GM23338 (cell line): ENCODE data around the gene SLC38A10. TPM values are rescaled to one million over a fixed set of nuclear protein-coding genes. Genes with fewer than 3 reads are reported as not detected.

Experiments used
- ATAC-seq: fragments of 200-7000 bp; cut with Tn5 transposase; 3 replicates; pipeline ENCODE4 v1.9.1; 2020
- DNase-seq: peaks from one replicate; pipeline ENCODE4 v3.0.0-alpha.2; 2015; ENCODE audit warnings: low spot score
- H2AFZ ChIP-seq: fragments of 200-600 bp; sonication (generic); 2 replicates; pipeline ENCODE4 v1.8.0; 2016; ENCODE audit warnings: antibody characterized with exemption, mild to moderate bottlenecking, moderate library complexity
- H3F3A ChIP-seq: fragments of 200-600 bp; sonication (generic); replicated peaks from 2 replicates; pipeline ENCODE4 v1.8.0; 2017; ENCODE audit warnings: antibody characterized with exemption, mixed run types, low read depth
- H3K27ac ChIP-seq: fragments of 200-600 bp; sonication (generic); 2 replicates; pipeline ENCODE4 v1.6.1; 2016; ENCODE audit warnings: low read depth
- H3K27me3 ChIP-seq: fragments of 200-600 bp; sonication (generic); 2 replicates; pipeline ENCODE4 v1.8.0; 2016; ENCODE audit warnings: mild to moderate bottlenecking, mixed run types, moderate library complexity; ENCODE audit not compliant: insufficient read depth
- H3K36me3 ChIP-seq: fragments of 200-600 bp; sonication (generic); 2 replicates; pipeline ENCODE4 v1.8.0; 2016; ENCODE audit warnings: mild to moderate bottlenecking; ENCODE audit not compliant: insufficient read depth
- H3K4me1 ChIP-seq: fragments of 200-600 bp; sonication (generic); 2 replicates; pipeline ENCODE4 v1.8.0; 2016; ENCODE audit warnings: mild to moderate bottlenecking, moderate library complexity; ENCODE audit not compliant: insufficient read depth
- H3K4me2 ChIP-seq: fragments of 200-600 bp; sonication (generic); 2 replicates; pipeline ENCODE4 v1.7.1; 2017; ENCODE audit warnings: mixed run types
- H3K4me3 ChIP-seq: fragments of 200-600 bp; sonication (generic); 2 replicates; pipeline ENCODE4 v1.6.1; 2016; ENCODE audit warnings: mixed run types
- H3K79me2 ChIP-seq: fragments of 200-600 bp; sonication (generic); replicated peaks from 2 replicates; pipeline ENCODE4 v1.8.0; 2017; ENCODE audit warnings: mild to moderate bottlenecking; ENCODE audit not compliant: insufficient read depth
- H3K9me2 ChIP-seq: fragments of 200-600 bp; sonication (generic); 2 replicates; pipeline ENCODE4 v1.8.0; 2017; ENCODE audit not compliant: insufficient read depth
- H4K20me1 ChIP-seq: fragments of 200-600 bp; sonication (generic); replicated peaks from 2 replicates; pipeline ENCODE4 v1.8.0; 2017; ENCODE audit warnings: mild to moderate bottlenecking; ENCODE audit not compliant: insufficient read depth
- H3K27ac Mint-ChIP-seq: 2 replicates; pipeline ENCODE4 v1.8.0; 2020; ENCODE audit warnings: inconsistent platforms, mild to moderate bottlenecking, moderate library complexity, mixed read lengths
- H3K27me3 Mint-ChIP-seq: 3 replicates; pipeline ENCODE4 v1.8.0; 2022; ENCODE audit warnings: low read depth, mild to moderate bottlenecking, moderate library complexity, mixed read lengths, inconsistent platforms; ENCODE audit not compliant: insufficient read depth, poor library complexity
- H3K36me3 Mint-ChIP-seq: 3 replicates; pipeline ENCODE4 v1.8.0; 2021; ENCODE audit warnings: low read depth, mild to moderate bottlenecking, inconsistent platforms, moderate library complexity, mixed read lengths
- H3K4me1 Mint-ChIP-seq: 3 replicates; pipeline ENCODE4 v1.8.0; 2020; ENCODE audit warnings: mild to moderate bottlenecking, inconsistent platforms, mixed read lengths
- H3K4me3 Mint-ChIP-seq: 3 replicates; pipeline ENCODE4 v1.8.0; 2021; ENCODE audit warnings: moderate library complexity, mild to moderate bottlenecking, inconsistent platforms, mixed read lengths
- H3K9me3 Mint-ChIP-seq: 3 replicates; pipeline ENCODE4 v1.8.0; 2020; ENCODE audit warnings: moderate library complexity, mild to moderate bottlenecking, inconsistent platforms, mixed read lengths
- CREB1 ChIP-seq: fragments of 250-450 bp; sonication (Bioruptor Pico); IDR thresholded peaks from 2 replicates; pipeline ENCODE4 v1.5.0; 2020; ENCODE audit warnings: low read depth, mild to moderate bottlenecking, moderate library complexity
- EZH2 ChIP-seq: fragments of 200-600 bp; sonication (generic); IDR thresholded peaks from one replicate; pipeline ENCODE4 v1.8.0; 2017; ENCODE audit warnings: antibody characterized with exemption, mild to moderate bottlenecking, low read depth; ENCODE audit not compliant: unreplicated experiment
- EZH2phosphoT487 ChIP-seq: fragments of 200-600 bp; sonication (generic); IDR thresholded peaks from one replicate; pipeline ENCODE4 v1.8.1; 2018; ENCODE audit warnings: antibody characterized with exemption; ENCODE audit not compliant: unreplicated experiment
- NANOG ChIP-seq: IDR thresholded peaks from 2 replicates; pipeline ENCODE4 v1.6.1; 2016; ENCODE audit warnings: antibody characterized with exemption, borderline replicate concordance
- STAT1 ChIP-seq: IDR thresholded peaks from one replicate; pipeline ENCODE4 v1.6.1; 2016; ENCODE audit warnings: antibody characterized with exemption; ENCODE audit not compliant: unreplicated experiment
- ZNF114 ChIP-seq: fragments of 250-450 bp; sonication (Bioruptor Pico); IDR thresholded peaks from 2 replicates; pipeline ENCODE4 v1.5.0; 2020; ENCODE audit warnings: mild to moderate bottlenecking, moderate library complexity
- ZNF331 ChIP-seq: fragments of 250-450 bp; sonication (Bioruptor Pico); IDR thresholded peaks from 2 replicates; pipeline ENCODE4 v1.5.0; 2020; ENCODE audit warnings: low read depth, mild to moderate bottlenecking, moderate library complexity
- polyA plus RNA-seq: library from polyadenylated mRNA; unstranded; fragments of >200 nt; fragmentation: Nextera tagmentation; extraction: Ambion mirVana; gene quantifications from 2 replicates; pipeline ENCODE4 v1.2.1, GENCODE V29; 2016
- total RNA-seq: library from RNA; depleted of rRNA; stranded (reverse); fragments of >200 nt; shearing (Covaris generic); gene quantifications from 2 replicates; pipeline ENCODE4 v1.2.3, GENCODE V29; 2014
- TF ChIP-seq, protein P1 (sequence below): IDR thresholded peaks from 2 replicates; pipeline ENCODE4 v1.6.1; 2016; ENCODE audit warnings: antibody characterized with exemption
- TF ChIP-seq, protein P2 (sequence below), 2 experiments: fragments of 200-600 bp in 1 of 2; sonication (generic) in 1 of 2; conservative IDR thresholded peaks; 2 replicates each; pipeline versions ENCODE4 v1.5.1 to v1.6.1; 2016 to 2017; ENCODE audit warnings: antibody characterized with exemption in 2 of 2, low read depth in 2 of 2, mild to moderate bottlenecking in 2 of 2, moderate library complexity in 1 of 2
- TF ChIP-seq, protein P3 (sequence below): IDR thresholded peaks from one replicate; pipeline ENCODE4 v1.6.1; 2018; ENCODE audit warnings: antibody characterized with exemption; ENCODE audit not compliant: unreplicated experiment

SLC38A10 gene
- total and polyA plus RNA-seq, 2 experiments from 2014 or later = 17.1 to 55.8 TPM

DNA sequence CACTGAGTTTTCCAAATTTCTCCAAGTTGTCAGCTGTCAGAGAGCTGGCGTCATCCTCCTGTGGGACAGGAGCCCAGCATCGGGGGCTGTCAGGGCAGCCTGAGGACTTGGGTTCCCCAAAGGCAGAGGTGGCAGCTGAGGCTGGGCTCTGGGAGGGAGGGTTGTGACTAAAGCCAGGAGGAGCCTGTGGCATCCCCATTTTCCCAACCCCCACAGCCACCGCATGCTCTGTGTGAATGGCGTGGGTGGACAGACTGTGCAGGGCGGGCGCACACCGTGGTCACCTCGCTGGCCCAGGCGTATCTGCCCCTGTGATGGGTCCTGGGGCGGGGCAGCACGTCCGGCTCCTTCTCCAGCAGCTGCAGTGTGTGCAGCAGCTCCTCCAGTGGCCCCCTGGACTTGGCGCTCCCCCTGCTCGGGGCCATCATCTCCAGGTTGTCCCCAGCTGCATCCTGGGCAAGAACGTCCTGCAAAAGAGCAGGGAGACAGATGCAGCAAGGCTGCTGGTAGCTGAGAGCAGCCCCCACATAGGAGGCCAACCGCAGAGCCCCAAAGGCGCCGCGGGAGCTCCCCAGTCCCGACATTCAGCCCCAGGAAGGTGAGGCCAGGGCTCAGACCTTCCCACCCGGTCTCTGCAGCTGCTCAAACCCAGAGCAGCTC, 97.1 kb downstream of the SLC38A10 start:
- Mint-ChIP-seq H3K36me3 (peaks cover 12% of the 10 kb centered on the region; the same call in 2 of the 3 replicates), H3K9me3 (no peaks in the 10 kb centered on the region), H3K4me3 (no peak overlapping the region), H3K4me1 (no peaks in the 10 kb centered on the region), H3K27me3 (peaks cover 4% of the 10 kb centered on the region), H3K27ac (no peak overlapping the region)
- TF ChIP-seq EZH2 = no peak
- no peak for TF ChIP-seq CREB1
- TF ChIP-seq ZNF114 (CRISPR knock-in tag) = no peak
- Histone ChIP-seq H2AFZ (no peak overlapping the region), H3K36me3 (no peaks in the 10 kb centered on the region; the same call in 1 of the 2 replicates), H3K4me3 (no peak overlapping the region), H3K27ac (no peak overlapping the region), H3K27me3 (no peaks in the 10 kb centered on the region), H3K79me2 (no peaks in the 10 kb centered on the region), H3K4me2 (no peak overlapping the region), H4K20me1 (no peaks in the 10 kb centered on the region), H3F3A (no peaks in the 10 kb centered on the region), H3K9me2 (no peaks in the 10 kb centered on the region), H3K4me1 (no peaks in the 10 kb centered on the region)
- ATAC-seq (no peak), DNase-seq (no peak)

DNA sequence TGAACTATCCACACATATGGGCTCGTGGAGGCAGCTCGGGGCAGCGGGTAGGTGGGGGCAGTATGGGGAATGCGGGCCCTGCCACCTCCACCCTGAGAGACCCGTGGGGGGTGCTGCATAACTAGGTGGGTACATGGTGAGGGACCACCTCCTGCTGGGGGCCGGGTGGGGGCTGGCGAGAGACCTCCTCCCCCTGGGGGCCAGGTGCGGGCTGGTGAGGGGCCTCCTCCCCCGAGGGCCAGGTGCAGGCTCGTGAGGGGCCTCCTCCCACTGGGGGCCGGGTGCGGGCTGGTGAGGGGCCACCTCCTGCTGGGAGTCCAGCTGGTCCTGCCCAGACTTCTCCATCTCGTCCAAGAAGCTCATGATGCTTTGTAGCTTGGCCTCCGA, 97.7 kb downstream of the SLC38A10 start:
- Histone ChIP-seq H3K36me3 (no peaks in the 10 kb centered on the region; the same call in 1 of the 2 replicates), H3K27me3 (no peaks in the 10 kb centered on the region), H3K4me2 (no peak overlapping the region), H3K27ac (no peak overlapping the region), H4K20me1 (no peaks in the 10 kb centered on the region), H3K9me2 (no peaks in the 10 kb centered on the region), H3K4me3 (no peak overlapping the region), H3K79me2 (no peaks in the 10 kb centered on the region), H2AFZ (no peak overlapping the region), H3K4me1 (no peaks in the 10 kb centered on the region), H3F3A (no peaks in the 10 kb centered on the region)
- no peak overlapping the region for H3K27ac Mint-ChIP-seq
- DNase-seq (no peak), ATAC-seq (no peak)
- H3K4me3 Mint-ChIP-seq = no peak overlapping the region
- H3K4me1 Mint-ChIP-seq = no peaks in the 10 kb centered on the region
- peaks cover 12% of the 10 kb centered on the region; the same call in 2 of the 3 replicates for H3K36me3 Mint-ChIP-seq
- peaks cover 2% of the 10 kb centered on the region for H3K27me3 Mint-ChIP-seq
- no peaks in the 10 kb centered on the region for H3K9me3 Mint-ChIP-seq
- TF ChIP-seq, protein P1, sequence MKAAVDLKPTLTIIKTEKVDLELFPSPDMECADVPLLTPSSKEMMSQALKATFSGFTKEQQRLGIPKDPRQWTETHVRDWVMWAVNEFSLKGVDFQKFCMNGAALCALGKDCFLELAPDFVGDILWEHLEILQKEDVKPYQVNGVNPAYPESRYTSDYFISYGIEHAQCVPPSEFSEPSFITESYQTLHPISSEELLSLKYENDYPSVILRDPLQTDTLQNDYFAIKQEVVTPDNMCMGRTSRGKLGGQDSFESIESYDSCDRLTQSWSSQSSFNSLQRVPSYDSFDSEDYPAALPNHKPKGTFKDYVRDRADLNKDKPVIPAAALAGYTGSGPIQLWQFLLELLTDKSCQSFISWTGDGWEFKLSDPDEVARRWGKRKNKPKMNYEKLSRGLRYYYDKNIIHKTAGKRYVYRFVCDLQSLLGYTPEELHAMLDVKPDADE = no peak
- TF ChIP-seq CREB1 = no peak
- TF ChIP-seq, protein P2, sequence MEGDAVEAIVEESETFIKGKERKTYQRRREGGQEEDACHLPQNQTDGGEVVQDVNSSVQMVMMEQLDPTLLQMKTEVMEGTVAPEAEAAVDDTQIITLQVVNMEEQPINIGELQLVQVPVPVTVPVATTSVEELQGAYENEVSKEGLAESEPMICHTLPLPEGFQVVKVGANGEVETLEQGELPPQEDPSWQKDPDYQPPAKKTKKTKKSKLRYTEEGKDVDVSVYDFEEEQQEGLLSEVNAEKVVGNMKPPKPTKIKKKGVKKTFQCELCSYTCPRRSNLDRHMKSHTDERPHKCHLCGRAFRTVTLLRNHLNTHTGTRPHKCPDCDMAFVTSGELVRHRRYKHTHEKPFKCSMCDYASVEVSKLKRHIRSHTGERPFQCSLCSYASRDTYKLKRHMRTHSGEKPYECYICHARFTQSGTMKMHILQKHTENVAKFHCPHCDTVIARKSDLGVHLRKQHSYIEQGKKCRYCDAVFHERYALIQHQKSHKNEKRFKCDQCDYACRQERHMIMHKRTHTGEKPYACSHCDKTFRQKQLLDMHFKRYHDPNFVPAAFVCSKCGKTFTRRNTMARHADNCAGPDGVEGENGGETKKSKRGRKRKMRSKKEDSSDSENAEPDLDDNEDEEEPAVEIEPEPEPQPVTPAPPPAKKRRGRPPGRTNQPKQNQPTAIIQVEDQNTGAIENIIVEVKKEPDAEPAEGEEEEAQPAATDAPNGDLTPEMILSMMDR (conservative IDR thresholded peaks at IDR 0.05; ENCODE audit: low read depth in 2 of 2) = no peak
- TF ChIP-seq, protein P3, sequence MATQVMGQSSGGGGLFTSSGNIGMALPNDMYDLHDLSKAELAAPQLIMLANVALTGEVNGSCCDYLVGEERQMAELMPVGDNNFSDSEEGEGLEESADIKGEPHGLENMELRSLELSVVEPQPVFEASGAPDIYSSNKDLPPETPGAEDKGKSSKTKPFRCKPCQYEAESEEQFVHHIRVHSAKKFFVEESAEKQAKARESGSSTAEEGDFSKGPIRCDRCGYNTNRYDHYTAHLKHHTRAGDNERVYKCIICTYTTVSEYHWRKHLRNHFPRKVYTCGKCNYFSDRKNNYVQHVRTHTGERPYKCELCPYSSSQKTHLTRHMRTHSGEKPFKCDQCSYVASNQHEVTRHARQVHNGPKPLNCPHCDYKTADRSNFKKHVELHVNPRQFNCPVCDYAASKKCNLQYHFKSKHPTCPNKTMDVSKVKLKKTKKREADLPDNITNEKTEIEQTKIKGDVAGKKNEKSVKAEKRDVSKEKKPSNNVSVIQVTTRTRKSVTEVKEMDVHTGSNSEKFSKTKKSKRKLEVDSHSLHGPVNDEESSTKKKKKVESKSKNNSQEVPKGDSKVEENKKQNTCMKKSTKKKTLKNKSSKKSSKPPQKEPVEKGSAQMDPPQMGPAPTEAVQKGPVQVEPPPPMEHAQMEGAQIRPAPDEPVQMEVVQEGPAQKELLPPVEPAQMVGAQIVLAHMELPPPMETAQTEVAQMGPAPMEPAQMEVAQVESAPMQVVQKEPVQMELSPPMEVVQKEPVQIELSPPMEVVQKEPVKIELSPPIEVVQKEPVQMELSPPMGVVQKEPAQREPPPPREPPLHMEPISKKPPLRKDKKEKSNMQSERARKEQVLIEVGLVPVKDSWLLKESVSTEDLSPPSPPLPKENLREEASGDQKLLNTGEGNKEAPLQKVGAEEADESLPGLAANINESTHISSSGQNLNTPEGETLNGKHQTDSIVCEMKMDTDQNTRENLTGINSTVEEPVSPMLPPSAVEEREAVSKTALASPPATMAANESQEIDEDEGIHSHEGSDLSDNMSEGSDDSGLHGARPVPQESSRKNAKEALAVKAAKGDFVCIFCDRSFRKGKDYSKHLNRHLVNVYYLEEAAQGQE = no peak
- no peak for TF ChIP-seq STAT1
- TF ChIP-seq EZH2 = no peak
- no peak for TF ChIP-seq NANOG
- no peak for TF ChIP-seq ZNF114 (CRISPR knock-in tag)
- TF ChIP-seq EZH2phosphoT487 = no peak
- no peak for TF ChIP-seq ZNF331 (CRISPR knock-in tag)
